ENCODE measurements around the gene RNF183. TPM values are rescaled to one million over a fixed set of nuclear protein-coding genes. Genes with fewer than 3 reads are reported as not detected.
"Not testable (repeated sequence)": the region's sequence is repeated elsewhere in the genome, so short reads cannot be mapped to it uniquely, and the experiment has no call there.

Gene RNF183
- total RNA-seq, 2 experiments from 2014 or later, result 0.14 to 0.37 TPM

DNA sequence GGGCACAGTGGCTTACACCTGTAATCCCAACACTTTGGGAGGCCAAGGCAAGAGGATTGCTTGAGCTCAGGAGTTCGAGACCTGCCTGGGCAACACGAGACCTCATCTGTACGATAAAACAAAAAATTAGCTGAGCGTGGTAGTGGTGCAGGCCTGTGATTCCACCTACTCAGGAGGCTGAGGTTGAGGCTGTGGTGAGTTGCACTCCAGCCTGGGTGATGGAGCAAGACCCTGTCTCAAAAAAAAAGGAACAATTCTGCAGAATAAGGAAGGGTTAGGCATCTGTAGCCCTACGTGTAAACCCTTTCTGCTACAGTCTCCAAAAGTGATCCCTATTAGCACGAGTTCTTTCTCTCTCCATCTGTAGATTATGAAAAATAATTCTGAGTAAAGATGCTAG lies 47.7 kb downstream of the RNF183 start:
- no peak for DNase-seq
- POLR2A ChIA-PET, result no interaction called here

DNA sequence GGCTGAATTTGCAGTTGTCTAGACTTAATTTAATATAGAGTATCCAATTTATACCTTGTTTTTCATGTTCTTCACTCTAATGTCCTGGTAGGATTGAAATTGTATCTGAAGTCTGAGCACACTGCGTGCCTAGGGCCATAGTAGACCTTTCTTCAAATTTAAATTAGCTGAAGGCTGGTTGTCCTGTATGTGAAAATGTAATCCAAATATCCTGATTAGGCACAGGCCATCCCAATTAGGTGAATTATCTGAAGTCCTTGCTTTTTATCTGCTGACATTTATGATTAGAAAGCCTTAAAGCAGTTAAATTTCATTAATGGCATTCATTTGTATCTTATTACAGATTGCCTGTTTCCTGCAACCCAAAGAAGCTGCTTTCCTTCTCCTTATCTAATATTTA lies 48.2 kb downstream of the RNF183 start:
- Mint-ChIP-seq H3K4me1 (peaks cover 5% of the 10 kb centered on the region), H3K27ac (no peak overlapping the region), H3K27me3 (no peaks in the 10 kb centered on the region), H3K36me3 (peaks cover 12% of the 10 kb centered on the region), H3K9me3 (peaks cover 1% of the 10 kb centered on the region), H3K4me3 (no peak overlapping the region)
- DNase-seq (no peak), ATAC-seq (ENCODE audit: low read depth) (no peak)
- POLR2A ChIA-PET, result no interaction called here

More for the DNA sequence above, 47.7 kb downstream of the RNF183 start:
- Mint-ChIP-seq H3K4me3 (no peak overlapping the region), H3K27ac (no peak overlapping the region), H3K36me3 (peaks cover 14% of the 10 kb centered on the region), H3K27me3 (no peaks in the 10 kb centered on the region), H3K9me3 (peaks cover 1% of the 10 kb centered on the region), H3K4me1 (peaks cover 5% of the 10 kb centered on the region)
- no peak for ATAC-seq (ENCODE audit: low read depth)

DNA sequence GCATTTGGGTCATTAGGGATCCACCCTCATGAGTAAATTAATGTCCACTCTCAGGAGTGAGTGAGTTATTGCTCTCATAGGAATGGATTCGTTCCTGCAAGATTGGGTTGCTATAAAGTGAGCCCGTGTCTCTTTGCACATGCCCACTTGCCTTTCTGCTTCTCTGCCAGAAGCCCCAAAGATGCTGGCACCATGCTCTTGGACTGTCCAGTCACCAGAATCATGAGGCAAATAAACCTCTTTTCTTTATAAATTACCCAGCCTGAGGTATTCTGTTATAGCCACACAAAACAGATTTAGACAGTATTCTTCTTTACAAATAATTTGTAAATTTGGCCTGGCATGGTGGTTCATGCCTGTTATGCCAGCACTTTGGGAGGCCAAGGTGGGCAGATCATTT lies 52.4 kb downstream of the RNF183 start:
- H3K27me3 Mint-ChIP-seq, result no peaks in the 10 kb centered on the region
- H3K4me1 Mint-ChIP-seq, result peaks cover 2% of the 10 kb centered on the region
- H3K4me3 Mint-ChIP-seq, result no peak overlapping the region
- peaks cover 3% of the 10 kb centered on the region for H3K9me3 Mint-ChIP-seq
- H3K36me3 Mint-ChIP-seq, result peaks cover 9% of the 10 kb centered on the region
- no peak for ATAC-seq (ENCODE audit: low read depth)
- no peak overlapping the region for H3K27ac Mint-ChIP-seq
- POLR2A ChIA-PET, result no interaction called here
- DNase-seq, result no peak

DNA sequence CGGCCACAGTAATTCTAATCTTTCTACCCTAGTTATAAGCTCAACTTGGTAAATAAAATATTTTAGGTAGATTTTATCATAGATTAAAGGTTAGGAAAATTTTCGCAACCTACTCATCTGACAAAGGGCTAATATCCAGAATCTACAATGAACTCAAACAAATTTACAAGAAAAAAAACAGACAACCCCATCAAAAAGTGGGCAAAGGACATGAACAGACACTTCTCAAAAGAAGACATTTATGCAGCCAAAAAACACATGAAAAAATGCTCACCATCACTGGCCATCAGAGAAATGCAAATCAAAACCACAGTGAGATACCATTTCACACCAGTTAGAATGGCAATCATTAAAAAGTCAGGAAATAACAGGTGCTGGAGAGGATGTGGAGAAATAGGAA lies 53.5 kb downstream of the RNF183 start:
- H3K4me3 Mint-ChIP-seq; H3K9me3 Mint-ChIP-seq; H3K4me1 Mint-ChIP-seq; DNase-seq; POLR2A ChIA-PET; ATAC-seq (ENCODE audit: low read depth); H3K27me3 Mint-ChIP-seq; H3K27ac Mint-ChIP-seq; H3K36me3 Mint-ChIP-seq: not testable (repeated sequence)

DNA sequence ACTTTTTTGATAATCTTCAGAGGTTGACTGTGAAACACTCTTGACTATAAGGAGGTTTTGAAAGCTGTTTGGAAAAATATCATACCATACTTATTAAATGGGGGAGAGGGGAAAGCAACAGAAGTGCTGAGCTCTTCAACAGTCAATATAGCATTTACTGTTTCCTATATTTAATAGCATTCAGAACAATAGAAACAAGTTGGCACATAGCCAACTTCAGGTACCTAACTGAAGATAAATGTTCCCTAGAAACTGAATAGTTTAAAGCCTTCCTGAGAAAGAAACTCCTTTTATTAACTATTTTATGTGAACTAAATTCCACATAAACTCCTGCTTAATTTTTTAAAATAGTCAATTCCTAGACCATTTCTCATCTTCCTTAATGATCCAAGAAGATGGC lies 55.5 kb downstream of the RNF183 start:
- no peaks in the 10 kb centered on the region for H3K4me1 Mint-ChIP-seq
- POLR2A ChIA-PET, result no interaction called here
- H3K9me3 Mint-ChIP-seq, result peaks cover 3% of the 10 kb centered on the region
- H3K36me3 Mint-ChIP-seq, result peaks cover 9% of the 10 kb centered on the region
- H3K27me3 Mint-ChIP-seq, result no peaks in the 10 kb centered on the region
- no peak for ATAC-seq (ENCODE audit: low read depth)
- DNase-seq, result no peak
- H3K4me3 Mint-ChIP-seq, result no peak overlapping the region
- H3K27ac Mint-ChIP-seq, result no peak overlapping the region

Other genes starting within 250 kb of the RNF183 start
- gene ZFP37, start 246.7 kb downstream of the RNF183 start, total RNA-seq, result 1 to 10 TPM; 1.8 to 2.6 TPM
- gene SLC31A2, start 152.4 kb downstream of the RNF183 start, total RNA-seq, result 1 to 10 TPM; 3.4 to 4.7 TPM
- gene FKBP15, start 82.1 kb downstream of the RNF183 start, total RNA-seq, result 10 to 100 TPM; 37.4 to 40.7 TPM
- 1 to 10 TPM; 8.8 to 9.3 TPM for gene SLC31A1, start 81.8 kb downstream of the RNF183 start, total RNA-seq
- 10 to 100 TPM; 27.5 to 28.9 TPM for gene CDC26, start 27.8 kb downstream of the RNF183 start, total RNA-seq
- gene PRPF4, start 27.7 kb downstream of the RNF183 start, total RNA-seq, result 10 to 100 TPM; 31.1 to 31.8 TPM
- gene WDR31, start 36.9 kb upstream of the RNF183 start, total RNA-seq, result under 1 TPM; 0.99 to 1.00 TPM
- 10 to 100 TPM in 1 of 2 experiments, 1 to 10 TPM in 1; 9.6 to 10.6 TPM for gene BSPRY, start 46.2 kb upstream of the RNF183 start, total RNA-seq
- gene HDHD3, start 73.6 kb upstream of the RNF183 start, total RNA-seq, result 10 to 100 TPM; 20.0 to 21.3 TPM
- 10 to 100 TPM; 33.9 to 40.4 TPM for gene ALAD, start 97.9 kb upstream of the RNF183 start, total RNA-seq
- 10 to 100 TPM; 51.7 to 52.2 TPM for gene POLE3, start 107.3 kb upstream of the RNF183 start, total RNA-seq
- under 1 TPM; 0.36 to 0.54 TPM for gene C9orf43, start 107.4 kb upstream of the RNF183 start, total RNA-seq
- gene RGS3, start 160.4 kb upstream of the RNF183 start, total RNA-seq, result 10 to 100 TPM; 63.2 to 65.5 TPM